HG03460 (cell line): ENCODE data around the gene SLC43A2.
A peak's percentile ranks its signal among the peaks of the same experiment; 100 is the strongest.

Experiments
- ATAC-seq: cut with Tn5 transposase; IDR thresholded peaks from one replicate; pipeline ENCODE4 v1.9.1; 2021; ENCODE audit not compliant: unreplicated experiment

SLC43A2 gene

DNA sequence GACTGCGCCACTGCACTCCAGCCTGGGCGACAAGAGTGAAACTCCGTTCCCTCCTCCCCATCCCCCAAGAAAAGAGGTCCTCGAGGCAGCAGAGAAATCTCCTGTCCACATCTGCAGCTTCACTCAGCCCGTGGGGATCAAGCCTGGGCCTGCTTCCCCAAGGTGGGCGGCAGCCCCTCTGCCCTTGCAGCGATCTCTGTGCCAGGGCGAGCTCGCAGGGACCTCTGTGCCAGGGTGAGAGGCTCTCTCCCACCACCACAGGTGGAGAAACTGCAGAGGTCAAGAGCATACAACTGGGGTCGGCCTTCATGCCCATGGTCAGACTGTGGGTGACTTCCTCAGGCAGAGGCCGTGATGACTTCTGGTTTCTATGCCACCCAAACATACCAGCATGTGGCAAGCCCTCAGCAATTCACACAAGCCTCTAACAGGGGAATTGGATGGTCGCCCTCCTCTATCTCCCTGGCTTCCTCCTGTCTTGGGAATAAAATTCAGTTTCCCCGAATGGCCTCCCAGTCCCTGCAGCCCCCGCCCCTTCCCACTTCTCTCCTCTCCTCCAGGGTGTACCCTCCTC is 5.5 kb downstream of the SLC43A2 start:
- no peak for ATAC-seq

DNA sequence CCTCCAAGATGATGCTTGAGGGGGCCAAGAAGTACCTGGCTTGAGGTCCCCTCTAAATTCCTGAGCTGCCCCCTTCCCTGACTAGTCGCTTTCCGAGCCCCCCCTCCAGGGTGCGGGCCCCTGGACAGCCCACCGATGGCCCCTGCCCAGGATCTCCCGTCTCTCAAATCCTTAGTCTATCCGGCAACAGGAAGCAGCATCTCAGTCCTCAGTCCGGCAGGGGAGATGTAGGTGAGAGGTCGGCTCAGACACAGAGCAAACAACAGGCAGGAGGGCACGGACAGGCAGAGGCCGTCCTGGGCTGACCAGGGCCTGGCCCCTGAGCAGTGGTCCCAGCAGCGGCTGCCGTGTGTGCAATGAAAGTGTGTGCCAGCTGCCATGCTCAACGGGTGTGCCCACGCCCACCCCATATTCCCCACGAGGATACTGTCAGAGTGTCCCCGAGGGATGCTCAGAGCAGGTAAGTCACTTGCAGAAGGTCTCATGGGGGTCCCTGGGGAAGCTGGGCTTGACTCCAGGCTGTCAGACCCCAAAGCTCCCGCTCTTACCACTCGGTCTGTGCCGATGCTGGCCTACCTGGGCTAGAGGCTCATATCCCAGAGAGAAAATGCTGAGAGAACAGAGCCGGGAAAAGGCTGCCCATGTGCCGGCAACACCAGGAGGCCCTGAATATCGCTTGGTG is 7.2 kb downstream of the SLC43A2 start:
- no peak for ATAC-seq

- ATAC-seq: no peak
These were observed 8.1 kb downstream of the SLC43A2 start for GRCh38 chr17:1620486-1620885.

- no peak for ATAC-seq
These were observed 10.9 kb downstream of the SLC43A2 start for GRCh38 chr17:1617620-1618174.

GRCh38 chr17:1616101-1616500 is 12.5 kb downstream of the SLC43A2 start:
- ATAC-seq: no peak

DNA sequence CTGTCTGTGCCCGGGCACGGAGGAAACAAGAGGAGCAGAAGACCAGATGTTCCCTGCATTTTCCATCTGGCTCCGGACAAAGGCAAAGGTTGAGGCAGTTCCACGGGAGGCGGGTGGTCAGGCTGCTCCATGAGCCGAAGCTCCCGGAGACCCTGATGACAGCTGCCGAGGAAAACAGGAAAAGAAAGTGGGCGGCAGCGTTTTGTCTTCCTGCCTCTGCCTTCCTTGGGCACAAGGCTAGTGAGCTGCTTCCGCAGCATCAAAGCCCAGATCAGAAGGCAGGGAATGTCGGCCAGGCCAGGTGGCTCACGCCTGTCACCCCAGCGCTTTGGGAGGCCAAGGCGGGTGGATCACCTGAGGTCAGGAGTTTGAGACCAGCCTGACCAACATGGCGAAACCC is 16.2 kb downstream of the SLC43A2 start:
- no peak for ATAC-seq

DNA sequence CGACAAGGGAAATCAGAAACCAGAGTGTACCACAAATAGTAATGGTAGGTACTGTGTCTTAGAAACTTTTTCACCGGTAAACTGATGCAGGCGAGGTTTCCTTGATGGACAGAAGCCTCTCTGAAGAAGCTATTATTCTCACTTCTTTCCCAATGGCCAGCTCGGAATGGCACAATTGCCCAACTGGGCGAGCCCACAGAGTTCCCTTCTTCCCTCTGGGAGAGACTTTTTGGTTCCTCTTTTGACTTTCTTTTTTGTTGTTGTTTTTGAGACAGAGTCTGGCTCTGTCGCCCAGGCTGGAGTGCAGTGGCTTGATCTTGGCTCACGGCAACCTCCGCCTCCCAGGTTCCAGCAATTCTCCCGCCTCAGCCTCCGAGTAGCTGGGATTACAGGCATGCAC is 16.9 kb downstream of the SLC43A2 start:
- ATAC-seq: no peak

DNA sequence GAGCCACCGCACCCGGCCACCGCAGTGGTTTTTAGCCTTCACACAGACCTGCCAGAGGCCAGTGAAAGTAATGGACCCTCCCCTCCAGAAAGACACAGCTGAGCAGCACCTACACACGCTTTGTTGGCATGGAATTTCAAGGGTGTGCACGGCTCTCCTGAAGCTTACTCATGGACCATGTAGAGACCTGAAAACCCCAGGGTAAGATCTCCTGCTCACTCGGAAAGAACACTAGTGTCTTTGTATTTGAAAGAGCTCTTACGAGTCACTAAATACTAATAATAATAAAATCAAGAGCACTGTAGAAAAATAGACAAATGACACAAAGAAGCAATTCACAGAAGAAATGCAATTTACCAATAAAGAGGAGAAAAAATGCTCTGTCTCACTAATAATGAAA is 20.0 kb downstream of the SLC43A2 start:
- ATAC-seq: no peak

DNA sequence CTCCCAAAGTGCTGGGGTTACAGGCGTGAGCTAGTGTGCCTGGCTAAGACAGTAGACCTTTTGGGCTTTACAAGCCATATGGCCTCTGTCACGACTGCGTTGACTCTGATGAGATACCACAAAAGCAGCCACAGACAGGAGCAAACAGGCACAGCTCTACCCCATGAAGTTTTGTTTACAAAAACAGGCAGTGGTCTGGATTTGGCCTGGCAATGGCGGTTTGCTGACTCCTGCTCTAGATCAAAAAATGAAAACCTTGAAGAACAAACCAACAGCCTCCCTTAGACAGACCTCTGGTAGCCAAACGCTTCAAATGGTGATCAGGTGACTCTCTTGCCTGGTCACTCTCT is 20.7 kb downstream of the SLC43A2 start:
- no peak for ATAC-seq

- ATAC-seq: no peak
These were observed 22.2 kb downstream of the SLC43A2 start for GRCh38 chr17:1606352-1606985.

- no peak for ATAC-seq
These were observed 22.8 kb downstream of the SLC43A2 start for GRCh38 chr17:1605681-1606351.

DNA sequence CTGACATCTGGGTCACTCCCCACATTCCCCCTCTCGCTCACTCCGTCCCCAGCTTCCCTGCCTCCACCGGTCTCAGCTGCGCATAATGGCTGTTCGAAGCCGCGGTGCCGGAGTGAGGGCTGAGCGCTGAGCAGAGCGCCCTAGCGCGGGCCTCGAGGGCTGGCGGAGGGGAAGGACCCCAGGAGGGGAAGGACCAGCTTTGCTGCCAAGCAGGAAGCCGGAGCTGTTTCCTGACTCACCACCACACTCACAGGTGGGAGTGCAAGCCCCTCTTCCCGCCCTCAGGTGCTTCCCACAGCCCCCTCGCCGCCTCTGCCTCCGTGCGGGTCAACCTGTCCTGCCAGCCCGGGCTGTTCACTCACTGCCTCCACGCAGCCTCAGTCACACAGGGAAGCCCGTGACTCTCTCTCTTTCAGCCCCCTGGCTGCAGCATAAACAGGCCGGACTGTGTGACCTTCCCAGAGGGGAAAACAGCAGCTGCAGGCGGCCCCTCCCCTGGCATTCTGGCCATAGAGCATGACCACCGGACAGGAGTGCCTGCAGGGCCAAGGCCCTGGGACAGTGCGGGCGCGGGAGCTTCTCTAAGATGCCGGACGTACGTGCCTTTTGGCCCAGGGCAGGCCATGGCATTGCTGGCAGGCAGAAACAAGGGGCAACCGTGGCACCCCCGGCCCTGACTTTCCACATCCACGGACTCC is 23.7 kb downstream of the SLC43A2 start:
- ATAC-seq: no peak

DNA sequence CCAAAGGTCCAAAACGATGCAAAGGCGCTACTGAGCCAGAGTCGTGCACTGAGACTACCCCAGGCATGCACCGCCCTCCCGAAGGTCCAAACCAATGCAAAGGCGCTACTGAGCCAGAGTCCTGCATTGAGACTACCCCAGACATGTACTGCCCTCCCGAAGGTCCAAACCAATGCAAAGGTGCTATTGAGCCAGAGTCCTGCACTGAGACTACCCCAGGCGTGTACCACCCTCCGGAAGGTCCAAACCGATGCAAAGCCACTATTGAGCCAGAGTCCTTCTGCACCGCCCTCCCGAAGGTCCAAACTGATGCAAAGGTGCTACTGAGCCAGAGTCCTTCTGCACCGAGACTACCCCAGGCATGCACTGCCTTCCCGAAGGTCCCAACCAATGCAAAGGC is 27.1 kb downstream of the SLC43A2 start:
- ATAC-seq: no peak

- ATAC-seq: no peak
These were observed 30.1 kb downstream of the SLC43A2 start for GRCh38 chr17:1598399-1599095.

- no peak for ATAC-seq
These were observed 30.7 kb downstream of the SLC43A2 start for GRCh38 chr17:1597861-1598342.

- ATAC-seq: no peak
These were observed 35.1 kb downstream of the SLC43A2 start for GRCh38 chr17:1593630-1593931.

DNA sequence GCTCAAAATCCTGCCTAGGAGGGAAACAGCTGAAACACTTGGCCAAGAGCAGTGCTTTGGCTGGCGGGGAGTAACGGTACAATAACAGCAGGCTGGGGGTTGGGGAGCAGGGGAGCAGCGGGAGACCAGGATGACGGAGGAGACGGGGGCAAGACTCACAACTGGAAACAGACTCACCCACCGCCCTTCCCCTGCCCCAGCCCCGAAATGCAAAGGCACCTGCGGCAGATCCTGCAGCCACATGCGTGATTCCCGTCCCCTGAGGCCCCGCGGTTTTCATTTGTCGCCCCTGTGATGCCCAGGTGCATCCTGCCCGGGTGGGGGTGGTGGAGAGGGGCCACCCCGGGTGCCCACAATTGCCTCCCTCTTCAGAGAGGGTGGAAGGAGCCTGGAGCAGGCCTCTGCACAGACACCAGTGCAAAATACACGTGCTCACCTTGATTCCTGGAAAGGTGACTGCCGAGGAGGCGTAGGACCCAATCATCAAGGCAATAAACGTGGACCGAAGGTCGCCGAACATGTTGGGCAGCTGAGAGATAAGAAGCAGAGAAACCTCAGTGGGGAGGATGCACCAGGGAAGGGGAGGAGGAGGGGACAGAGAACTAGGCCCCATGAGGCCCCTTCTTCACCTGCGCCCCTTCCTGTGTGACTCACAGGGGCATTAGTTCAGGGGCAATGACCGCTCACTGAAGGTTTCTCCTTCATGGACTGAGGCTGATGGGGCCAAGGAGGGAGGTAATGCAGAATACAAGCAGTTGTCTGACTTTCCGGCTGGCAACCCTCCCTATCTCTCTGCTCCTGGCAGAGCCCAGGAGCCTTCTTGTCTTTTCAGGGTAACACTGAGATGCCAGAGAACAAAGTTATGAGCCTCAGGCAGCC is 35.6 kb downstream of the SLC43A2 start:
- ATAC-seq: peak; percentile 73

DNA sequence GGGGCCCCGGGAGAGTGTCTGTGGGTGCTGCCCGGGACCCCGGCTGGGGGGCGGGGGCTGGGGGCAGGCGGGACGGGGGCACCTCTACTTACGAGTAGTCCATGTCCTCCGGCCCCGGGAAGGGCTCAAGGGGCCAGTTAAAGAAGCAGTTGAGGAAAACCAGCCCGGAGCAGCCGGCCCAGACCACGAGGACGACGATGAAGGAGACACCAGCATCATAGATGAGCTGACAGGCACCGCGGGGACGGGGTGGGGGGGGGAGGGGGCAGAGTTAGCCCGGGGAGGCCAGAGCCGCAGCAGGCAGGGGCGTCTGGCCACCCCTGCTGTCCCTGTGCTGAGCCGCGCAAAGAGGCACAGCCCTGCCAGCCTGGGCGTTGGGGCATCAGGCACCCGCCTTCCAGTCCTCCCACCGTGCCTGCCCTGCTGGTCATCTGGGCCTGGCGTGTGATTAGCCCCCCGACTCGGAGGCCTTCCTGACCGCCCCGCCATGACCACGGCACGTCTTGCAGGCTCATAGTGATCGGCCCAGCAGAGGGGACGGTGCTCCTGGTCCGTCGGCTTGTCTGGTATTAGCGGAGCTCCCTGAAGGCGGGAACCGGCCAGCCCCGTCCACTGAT is 37.1 kb downstream of the SLC43A2 start:
- no peak for ATAC-seq

- no peak for ATAC-seq
These were observed 37.7 kb downstream of the SLC43A2 start for GRCh38 chr17:1590747-1591473.
